ENCODE data around the gene TRIM26. TPM values are rescaled to one million over a fixed set of nuclear protein-coding genes. Genes with fewer than 3 reads are reported as not detected.
"Not testable (repeated sequence)": the region's sequence is repeated elsewhere in the genome, so short reads cannot be mapped to it uniquely, and the experiment has no call there.

Gene TRIM26
- total RNA-seq, 1 donor from 2014 or later: 24.2 TPM

DNA sequence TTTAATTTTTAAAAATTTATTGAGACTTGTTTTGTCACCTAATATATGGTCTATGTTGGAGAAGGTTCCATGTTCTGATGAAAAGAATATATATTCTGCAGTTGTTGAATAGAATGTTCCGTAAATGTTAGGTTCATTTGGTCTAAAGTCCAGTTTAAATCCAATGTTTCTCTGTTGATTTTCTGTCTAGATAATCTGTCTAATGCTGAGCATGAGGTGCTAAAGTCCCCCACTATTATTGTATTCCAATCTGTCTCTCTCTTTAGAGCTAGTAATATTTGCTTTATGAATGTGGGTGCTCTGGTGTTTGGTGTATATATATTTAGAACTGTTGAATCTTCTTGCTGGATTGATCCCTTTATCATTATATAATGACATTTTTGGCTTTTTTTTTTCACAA, 34.4 kb downstream of the TRIM26 start:
- no peak for DNase-seq (ENCODE audit: low spot score)
- intact Hi-C loops (cut with DNase I): no loop called here

DNA sequence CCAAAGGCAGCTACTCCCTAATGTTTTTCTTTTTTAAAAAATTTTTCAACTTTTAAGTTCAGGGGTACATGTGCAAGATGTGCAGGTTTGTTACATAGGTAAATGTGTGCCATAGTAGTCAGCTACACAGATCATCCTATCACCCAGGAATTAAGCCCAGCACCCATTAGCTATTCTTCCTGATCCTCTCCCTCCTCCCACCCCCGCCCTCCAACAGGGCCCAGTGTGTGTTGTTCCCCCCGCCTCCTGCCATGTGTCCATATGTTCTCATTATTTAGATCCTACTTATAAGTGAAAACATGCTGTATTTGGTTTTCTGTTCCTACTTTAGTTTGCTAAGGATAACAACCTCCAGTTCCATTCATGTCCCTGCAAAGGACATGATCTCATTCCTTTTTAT, 37.4 kb downstream of the TRIM26 start:
- intact Hi-C loops (cut with DNase I): no loop called here

DNA sequence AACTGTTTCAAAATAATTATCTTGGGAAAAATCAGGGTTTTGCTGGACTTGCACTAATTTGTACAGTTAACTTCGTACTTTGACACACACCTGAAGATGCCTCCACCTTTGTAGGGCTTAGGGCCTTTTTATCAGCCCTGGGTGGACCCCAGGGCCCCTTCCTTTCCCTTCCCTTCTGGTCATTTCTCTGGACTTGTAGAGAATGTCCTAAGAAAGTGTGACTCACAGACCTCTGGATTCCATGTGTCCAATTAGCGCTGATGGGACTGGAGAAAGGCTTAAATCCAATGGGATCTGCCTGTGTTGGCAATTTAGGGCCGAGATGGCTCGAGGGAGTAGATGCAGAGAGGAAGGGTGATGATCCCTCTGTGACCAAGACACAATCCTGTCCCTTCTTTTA, 40.5 kb downstream of the TRIM26 start:
- no peak for DNase-seq (ENCODE audit: low spot score)
- intact Hi-C loops (cut with DNase I): no loop called here

More for the DNA sequence above, 37.4 kb downstream of the TRIM26 start:
- no peak for DNase-seq (ENCODE audit: low spot score)

DNA sequence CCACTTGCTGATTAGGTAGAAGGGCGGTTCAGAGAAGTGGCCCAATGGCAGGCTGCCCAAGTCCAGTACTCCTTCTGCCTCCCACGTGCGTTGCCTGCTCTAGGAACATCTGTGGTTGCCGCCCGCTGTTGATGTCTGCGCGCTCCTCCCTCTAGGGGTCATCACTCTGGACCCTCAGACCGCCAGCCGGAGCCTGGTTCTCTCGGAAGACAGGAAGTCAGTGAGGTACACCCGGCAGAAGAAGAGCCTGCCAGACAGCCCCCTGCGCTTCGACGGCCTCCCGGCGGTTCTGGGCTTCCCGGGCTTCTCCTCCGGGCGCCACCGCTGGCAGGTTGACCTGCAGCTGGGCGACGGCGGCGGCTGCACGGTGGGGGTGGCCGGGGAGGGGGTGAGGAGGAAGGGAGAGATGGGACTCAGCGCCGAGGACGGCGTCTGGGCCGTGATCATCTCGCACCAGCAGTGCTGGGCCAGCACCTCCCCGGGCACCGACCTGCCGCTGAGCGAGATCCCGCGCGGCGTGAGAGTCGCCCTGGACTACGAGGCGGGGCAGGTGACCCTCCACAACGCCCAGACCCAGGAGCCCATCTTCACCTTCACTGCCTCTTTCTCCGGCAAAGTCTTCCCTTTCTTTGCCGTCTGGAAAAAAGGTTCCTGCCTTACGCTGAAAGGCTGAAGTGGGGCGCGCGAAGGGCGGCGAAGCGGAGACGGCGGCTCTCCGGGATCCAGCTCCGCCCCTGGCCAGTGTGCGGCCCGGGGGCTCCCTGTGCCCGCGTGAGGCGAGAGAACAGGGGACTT, 41.3 kb downstream of the TRIM26 start:
- intact Hi-C loops (cut with DNase I): no loop called here
- no peak for DNase-seq (ENCODE audit: low spot score)

DNA sequence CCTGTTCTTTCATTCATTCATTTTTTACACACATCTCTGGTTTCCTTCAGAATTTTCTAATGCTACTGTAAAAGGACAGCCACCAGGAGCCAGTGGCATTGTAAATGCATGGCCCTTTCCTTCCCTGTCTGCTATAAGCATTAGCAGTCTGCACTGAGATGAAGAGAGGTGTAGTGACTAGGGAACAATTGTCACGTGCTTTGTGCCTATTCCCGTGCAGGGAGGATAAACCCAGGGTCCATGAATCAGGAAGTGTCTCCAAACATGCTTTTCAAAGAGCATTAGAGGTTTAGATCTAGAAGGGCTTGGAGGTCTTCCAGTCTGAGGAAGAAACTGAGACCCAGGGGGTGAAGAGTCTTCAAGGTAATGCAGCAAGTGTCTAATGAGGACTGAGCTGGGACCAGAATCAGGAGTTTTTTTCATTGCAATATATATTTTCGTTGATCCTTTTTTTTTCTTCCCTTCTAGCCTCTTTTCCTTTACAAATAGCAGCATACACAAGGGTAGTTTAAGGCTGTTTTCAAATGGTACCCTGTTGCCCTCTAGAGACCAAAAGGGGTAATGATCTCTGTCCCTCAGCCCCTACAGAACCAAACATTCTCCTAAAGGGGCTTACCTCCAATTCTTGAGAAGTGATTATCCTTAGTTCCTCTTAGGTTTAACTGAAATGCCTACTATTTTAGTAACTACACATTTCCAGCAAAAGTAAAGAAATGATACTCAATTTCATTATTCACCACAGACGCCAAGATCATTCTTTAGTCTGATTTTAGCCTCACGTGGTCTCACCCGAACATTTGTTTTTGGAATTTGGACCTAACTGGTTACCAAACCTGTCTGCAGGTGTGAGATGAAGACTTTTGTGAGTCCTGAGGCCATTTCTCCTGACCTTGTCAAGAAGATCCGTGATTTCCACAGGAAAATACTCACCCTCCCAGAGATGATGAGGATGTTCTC, 43.3 kb downstream of the TRIM26 start:
- intact Hi-C loops (cut with DNase I): no loop called here
- no peak for DNase-seq (ENCODE audit: low spot score)

DNA sequence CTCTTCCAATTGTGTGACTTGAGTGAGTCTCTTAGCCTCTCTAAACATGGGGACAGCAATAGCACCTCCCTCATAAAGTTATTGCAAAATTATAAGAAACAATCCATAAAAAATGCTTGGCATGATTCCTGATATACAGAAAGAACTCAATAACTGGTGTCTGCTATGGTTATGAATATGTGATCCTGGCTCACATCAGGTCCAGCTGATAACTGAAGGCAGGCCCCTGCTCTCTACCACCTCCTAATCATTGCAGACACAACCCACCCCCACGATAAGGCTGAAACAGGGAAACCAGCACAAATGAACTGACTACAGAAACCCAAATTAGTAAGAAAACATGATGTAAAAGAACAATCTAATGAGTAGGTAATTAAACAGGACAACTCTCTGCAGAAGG, 44.5 kb downstream of the TRIM26 start:
- intact Hi-C loops (cut with DNase I): no loop called here
- DNase-seq (ENCODE audit: low spot score): no peak

DNA sequence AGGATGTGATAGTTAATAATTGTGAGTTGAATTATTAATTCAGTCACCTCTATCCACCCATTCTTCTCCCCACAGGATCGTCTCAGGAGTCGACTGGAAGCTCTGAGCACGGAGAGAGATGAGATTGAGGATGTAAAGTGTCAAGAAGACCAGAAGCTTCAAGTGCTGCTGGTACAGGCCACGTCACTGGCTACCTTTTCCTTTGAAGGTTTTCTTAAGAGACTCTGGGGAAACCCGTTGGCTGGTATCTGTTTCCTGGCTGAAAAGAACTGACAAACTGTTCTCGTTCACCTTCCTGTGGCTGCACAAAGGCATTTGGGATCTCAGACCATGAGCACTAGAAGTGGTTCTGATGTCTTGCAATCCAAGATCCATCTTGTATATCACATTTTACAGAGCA, 46.1 kb downstream of the TRIM26 start:
- DNase-seq (ENCODE audit: low spot score): no peak
- intact Hi-C loops (cut with DNase I): no loop called here

DNA sequence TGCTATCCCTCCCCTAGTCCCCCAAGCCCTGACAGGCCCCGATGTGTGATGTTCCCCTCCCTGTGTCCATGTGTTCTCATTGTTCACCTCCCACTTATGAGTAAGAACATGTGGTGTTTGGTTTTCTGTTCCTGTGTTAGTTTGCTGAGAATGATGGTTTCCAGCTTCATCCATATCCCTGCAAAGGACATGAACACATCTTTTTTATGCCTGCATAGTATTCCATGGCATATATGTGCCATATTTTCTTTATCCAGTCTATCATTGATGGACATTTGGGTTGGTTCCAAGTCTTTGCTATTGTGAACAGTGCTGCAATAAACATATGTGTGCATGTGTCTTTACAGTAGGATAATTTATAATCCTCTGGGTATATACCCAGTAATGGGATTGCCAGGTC, 48.0 kb downstream of the TRIM26 start:
- DNase-seq (ENCODE audit: low spot score); intact Hi-C loops (cut with DNase I): not testable (repeated sequence)

DNA sequence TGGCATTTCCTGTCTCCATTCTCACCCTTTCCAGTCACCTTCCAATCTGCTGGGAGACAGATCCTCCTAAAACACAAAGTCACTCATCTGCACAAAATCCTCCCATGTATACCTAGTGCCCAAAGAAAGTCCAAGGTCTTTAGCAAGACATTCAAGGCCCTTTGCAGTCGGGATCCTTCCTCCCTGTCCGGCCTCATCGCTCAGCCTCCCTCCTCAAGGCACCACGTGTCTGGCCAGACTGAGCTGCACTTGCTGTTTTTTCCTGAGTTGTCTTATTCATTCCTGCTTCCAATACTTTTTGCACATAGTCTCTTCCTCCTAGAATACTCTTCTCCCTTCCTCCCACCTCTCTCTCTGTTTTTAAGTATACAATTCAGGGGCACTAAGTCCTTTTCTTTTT, 48.5 kb downstream of the TRIM26 start:
- intact Hi-C loops (cut with DNase I): no loop called here
- DNase-seq (ENCODE audit: low spot score): no peak

DNA sequence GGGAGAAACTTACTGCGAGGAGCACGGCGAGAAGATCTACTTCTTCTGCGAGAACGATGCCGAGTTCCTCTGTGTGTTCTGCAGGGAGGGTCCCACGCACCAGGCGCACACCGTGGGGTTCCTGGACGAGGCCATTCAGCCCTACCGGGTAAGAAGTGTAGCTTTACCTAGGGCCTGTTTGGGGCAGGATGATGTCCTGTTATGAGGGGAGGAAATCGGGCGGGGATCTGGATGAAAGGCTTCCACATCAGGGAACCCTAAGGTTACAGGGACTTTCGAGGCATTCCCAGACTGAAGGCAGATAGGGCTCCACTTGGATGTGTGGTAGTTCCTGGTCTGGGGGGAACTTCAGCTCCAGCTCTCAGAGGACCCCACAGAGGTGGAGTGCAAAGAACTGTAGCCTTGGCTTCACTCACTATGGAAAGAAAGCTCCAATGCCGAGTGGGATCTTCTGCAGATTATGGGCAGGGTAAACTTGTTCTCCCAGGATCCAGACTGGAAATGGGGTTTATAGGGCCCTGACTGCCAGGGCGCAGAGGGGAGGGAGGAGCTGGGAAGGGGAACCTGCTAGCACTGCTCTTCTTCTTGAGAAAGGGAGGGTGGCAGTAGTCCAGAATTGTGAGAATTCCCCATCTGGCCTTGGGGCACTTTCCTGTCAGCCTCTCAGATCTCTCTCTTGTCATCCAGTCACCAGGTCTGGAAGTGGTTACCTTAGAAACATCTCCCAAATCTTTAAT, 49.1 kb downstream of the TRIM26 start:
- intact Hi-C loops (cut with DNase I): no loop called here
- DNase-seq (ENCODE audit: low spot score): no peak

DNA sequence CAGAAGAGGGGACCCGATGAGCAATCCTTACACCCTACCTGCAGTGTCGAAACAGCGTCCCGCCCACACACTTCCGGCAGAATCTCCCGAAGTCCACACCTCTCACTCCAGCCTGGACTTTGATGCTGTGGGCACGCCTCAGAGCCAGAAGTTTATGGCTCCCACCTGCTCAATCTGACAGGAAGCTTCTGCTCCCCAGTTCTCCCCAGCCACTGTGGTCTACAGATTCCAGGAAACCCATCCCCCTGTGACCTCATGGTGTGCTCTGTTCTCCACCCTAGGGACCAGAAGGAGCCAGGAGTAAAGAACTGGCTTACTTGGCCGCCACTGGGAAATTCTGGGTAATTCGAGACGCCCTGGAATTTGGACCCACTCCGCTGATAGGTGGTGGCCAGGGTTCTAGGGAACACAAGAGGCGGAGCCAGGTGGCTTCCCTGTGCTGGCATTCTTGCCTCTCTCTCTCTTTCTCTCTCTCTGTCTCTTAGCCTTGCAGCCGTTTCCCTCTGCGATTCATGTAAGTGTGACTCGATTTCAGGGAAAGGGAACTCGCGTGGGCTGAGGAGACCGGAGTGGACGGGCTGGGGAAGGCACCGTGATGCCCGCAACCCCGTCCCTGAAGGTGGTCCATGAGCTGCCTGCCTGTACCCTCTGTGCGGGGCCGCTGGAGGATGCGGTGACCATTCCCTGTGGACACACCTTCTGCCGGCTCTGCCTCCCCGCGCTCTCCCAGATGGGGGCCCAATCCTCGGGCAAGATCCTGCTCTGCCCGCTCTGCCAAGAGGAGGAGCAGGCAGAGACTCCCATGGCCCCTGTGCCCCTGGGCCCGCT, 49.9 kb downstream of the TRIM26 start, which contains the start of gene TRIM15:
Gene TRIM15, plus strand, starts transcription at position 457 of the 828 bp plus-strand sequence. Its CDS starts 139 bp downstream, at position 596.
- DNase-seq (ENCODE audit: low spot score): no peak
- intact Hi-C loops (cut with DNase I): no loop called here

DNA sequence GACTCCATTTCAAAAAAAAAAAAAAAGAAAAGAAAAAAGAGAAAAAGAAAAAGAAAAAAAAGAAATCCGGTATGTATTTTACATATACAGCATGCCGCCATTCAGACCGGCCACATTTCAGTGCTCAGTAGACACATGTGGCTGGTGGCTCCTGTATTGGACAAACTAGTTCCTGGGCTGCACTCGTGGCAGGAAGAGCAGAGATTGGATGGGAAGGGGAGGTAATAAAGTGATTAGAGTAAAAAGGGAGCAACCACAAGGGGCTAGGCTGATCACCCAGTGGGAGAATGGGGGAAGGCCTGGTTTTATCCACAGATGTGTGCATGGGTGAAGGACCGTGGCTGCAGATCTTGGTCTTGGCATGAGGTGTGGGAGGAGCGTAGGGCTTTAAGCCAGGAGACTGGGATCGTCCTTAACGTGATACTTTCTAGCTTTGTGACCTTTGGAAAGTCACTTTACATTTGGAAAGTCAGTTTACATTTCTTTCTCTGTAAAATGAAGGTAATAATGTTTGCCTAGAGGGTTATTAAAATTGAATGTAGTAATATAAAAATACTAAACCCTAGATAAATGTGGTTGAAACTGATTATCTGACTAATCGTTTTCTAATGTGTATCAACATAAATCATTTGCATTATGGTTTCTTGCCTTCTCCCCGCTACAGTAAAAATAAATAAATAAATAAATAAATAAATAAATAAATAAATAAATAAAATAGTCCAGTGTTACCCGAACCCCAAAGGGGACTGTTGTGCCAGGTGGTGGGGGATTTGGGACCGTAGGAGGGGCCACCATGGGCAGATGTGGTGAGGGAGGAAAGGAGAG, 50.7 kb downstream of the TRIM26 start:
- no peak for DNase-seq (ENCODE audit: low spot score)
- intact Hi-C loops (cut with DNase I): no loop called here

DNA sequence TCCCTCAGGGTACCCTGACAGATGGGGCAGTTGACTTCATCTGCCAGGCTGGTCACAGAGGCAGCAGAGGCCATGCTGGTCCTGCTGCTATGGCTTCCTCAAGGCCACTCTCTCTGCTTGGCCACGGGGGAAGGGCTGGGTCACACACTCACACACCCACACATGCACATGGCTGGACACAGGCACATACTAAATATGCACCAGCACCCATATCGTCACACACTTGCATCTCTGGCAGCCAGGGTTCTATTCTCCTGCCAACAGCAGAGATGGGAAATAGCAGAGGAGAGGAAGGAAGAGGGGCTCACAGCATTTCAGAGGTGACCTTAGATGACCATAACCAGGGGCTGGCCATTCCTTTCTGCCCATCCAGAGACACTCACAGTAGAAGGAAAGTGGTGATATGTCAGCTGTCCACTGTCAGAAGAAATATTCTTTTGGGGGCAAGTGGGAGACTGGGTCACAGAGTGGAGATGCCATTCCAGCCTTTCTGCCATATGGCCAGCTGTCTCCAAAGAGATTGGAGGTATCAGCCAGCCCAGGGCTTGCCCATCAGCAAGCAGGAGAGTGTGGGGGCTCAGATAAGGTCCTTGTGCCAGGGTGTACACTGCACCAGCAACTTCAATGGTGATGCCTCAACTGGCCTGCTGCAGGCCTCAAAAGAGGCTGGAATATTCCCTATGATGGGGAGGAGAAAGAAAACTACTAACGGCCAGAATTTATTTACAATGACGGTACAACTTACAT, 52.2 kb downstream of the TRIM26 start, which contains the start of gene TRIM10:
Gene TRIM10, minus strand, starts transcription at position 427 of the 747 bp plus-strand sequence. Its CDS starts 353 bp downstream, at position 74.
- intact Hi-C loops (cut with DNase I): no loop called here
- DNase-seq (ENCODE audit: low spot score): no peak

DNA sequence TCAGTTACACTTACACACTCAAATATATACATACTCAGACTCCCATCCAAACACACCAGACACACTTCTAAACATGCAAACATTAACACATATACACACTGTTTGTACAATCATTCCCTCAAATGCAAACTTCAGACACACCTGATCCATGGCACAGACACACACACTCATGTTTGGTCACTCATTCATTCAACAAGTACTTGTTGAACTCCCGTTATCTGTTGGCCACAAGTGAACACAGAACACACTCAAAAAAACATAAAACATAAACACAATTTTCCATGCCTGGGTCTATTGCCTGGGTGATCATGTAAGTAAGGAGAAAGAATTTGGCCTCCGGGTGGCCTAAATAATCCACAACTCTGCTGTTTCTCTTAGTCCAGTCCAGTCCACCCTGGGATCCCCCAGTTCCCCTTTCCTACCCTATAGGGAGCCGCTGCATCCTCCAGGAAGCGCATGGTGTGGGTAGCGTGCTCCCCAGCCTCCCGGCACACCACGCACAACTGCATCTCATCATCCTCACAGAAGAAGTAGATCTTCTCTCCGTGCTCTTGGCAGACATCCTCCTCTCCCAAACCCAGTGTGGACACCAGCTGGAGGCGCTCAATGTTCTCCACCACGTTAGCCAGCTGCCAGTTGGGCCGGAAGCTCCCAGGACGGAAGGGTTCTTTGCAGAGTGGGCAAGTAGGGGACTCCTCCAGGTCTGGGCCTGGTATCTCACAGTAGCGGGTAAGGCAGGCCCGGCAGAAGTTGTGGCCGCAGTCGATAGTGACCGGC, 53.0 kb downstream of the TRIM26 start:
- DNase-seq (ENCODE audit: low spot score): no peak
- intact Hi-C loops (cut with DNase I): no loop called here

DNA sequence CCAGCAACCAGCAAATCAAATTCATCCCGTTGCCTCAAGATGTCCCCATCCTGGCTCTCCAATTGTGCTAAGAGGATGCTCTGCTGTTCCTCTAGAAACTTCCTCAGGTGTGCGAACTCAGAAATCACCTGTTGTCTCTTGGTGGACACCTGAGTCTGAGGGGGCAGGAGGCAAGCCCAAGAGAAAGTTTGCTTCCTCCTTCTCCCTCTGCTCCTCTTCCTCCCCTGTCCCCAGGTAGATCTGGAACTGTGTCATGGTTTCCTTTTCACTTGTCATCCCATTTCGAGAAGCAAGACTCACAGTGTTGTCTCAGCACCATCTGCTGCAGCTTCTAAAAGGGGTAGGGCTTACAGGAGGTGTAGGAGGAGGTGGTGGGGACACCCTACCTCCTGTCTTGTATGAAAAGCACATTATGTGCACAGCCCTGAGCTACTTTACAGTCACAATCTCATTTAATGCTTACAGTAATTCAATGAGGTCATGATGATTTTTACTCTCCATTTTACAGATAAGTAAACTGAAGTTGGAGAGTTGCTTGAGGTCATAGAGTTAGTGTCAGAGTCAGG, 54.6 kb downstream of the TRIM26 start:
- DNase-seq (ENCODE audit: low spot score): no peak
- intact Hi-C loops (cut with DNase I): no loop called here

DNA sequence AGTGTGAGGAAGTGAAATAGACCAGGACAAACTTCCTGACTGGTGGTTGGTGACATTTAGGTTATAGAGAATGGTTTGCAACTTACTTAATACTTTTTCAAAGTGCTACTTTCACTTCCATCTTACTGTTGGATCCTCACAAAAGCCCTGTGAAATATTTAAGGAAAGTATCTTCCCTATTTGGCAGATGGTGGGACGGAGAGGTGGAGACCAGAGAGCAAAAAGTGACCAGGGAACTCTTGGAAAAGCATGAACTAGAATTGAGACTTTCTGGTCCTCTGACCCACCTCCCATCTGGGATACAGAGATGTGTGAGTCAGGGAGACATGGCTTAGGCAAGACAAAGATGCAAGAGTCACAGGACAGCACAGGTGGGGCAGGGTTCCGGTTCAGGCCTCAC, 55.2 kb downstream of the TRIM26 start:
- intact Hi-C loops (cut with DNase I): no loop called here
- no peak for DNase-seq (ENCODE audit: low spot score)

All from cardiac septum (tissue), 1 donor.